ENCODE results near the gene TFDP1.

GRCh38 chr13:113671066-113672001 is 86.8 kb downstream of the TFDP1 start:
- TF ChIP-seq CTCF (IDR thresholded peaks at IDR 0.05): no peak
- no peak for TF ChIP-seq POLR2A (IDR thresholded peaks at IDR 0.05)

All from sigmoid colon (tissue), 3 donors.